ENCODE data around the gene MAP1LC3B. TPM values are rescaled to one million over a fixed set of nuclear protein-coding genes. Genes with fewer than 3 reads are reported as not detected.
"Not testable (repeated sequence)": the region's sequence is repeated elsewhere in the genome, so short reads cannot be mapped to it uniquely, and the experiment has no call there.

MAP1LC3B gene
- total RNA-seq, 2 experiments from 2014 or later: 45.4 to 50.8 TPM

- DNase-seq; H3K27me3 Mint-ChIP-seq; H3K4me3 Mint-ChIP-seq; ATAC-seq; H3K27ac Mint-ChIP-seq; H3K9me3 Mint-ChIP-seq (ENCODE audit: low read depth): not testable (repeated sequence)
- Mint-ChIP-seq H3K4me1 (peaks cover 43% of the 10 kb centered on the region), H3K36me3 (peaks cover 15% of the 10 kb centered on the region)
- CTCF ChIA-PET: interaction anchor here (0.7 kb wide), 1 partner anchor 821 kb away, joined by 5 read pairs; no protein-coding TSS in a partner anchor
Measured at GRCh38 chr16:87379312-87379752, 12.8 kb upstream of the MAP1LC3B start.

- Mint-ChIP-seq H3K9me3 (ENCODE audit: low read depth) (no peaks in the 10 kb centered on the region), H3K27me3 (no peaks in the 10 kb centered on the region), H3K36me3 (peaks cover 15% of the 10 kb centered on the region), H3K4me1 (peaks cover 48% of the 10 kb centered on the region), H3K27ac (peak overlapping the region; percentile 91), H3K4me3 (peak overlapping the region; percentile 80)
- DNase-seq: no peak
- CTCF ChIA-PET: interaction anchor here (1.0 to 1.6 kb wide), 4 partner anchors 16 to 256 kb away, joined by 3 to 5 read pairs (median 4); partner anchors contain the start of gene C16orf95
- ATAC-seq: no peak
Measured at GRCh38 chr16:87380403-87380802, 11.7 kb upstream of the MAP1LC3B start.

GRCh38 chr16:87380881-87381280 lies 11.3 kb upstream of the MAP1LC3B start:
- Mint-ChIP-seq H3K4me1 (peaks cover 47% of the 10 kb centered on the region), H3K9me3 (ENCODE audit: low read depth) (no peaks in the 10 kb centered on the region), H3K27me3 (no peaks in the 10 kb centered on the region), H3K36me3 (peaks cover 15% of the 10 kb centered on the region), H3K4me3 (peak overlapping the region; percentile 80), H3K27ac (peak overlapping the region; percentile 91)
- CTCF ChIA-PET: interaction anchor here (0.9 to 1.6 kb wide), 5 partner anchors 12 to 256 kb away, joined by 3 to 5 read pairs (median 4); partner anchors contain the start of gene C16orf95
- ATAC-seq: no peak
- DNase-seq: no peak

GRCh38 chr16:87382023-87382785 lies 9.9 kb upstream of the MAP1LC3B start:
- CTCF ChIA-PET: interaction anchor here (1.0 to 1.6 kb wide), 3 partner anchors 18 to 57 kb away, joined by 4 to 6 read pairs (median 5); no protein-coding TSS in a partner anchor
- Mint-ChIP-seq H3K27me3 (no peaks in the 10 kb centered on the region), H3K4me1 (peaks cover 47% of the 10 kb centered on the region), H3K27ac (peak overlapping the region; percentile 96), H3K4me3 (peak overlapping the region; percentile 80), H3K9me3 (ENCODE audit: low read depth) (no peaks in the 10 kb centered on the region), H3K36me3 (peaks cover 14% of the 10 kb centered on the region)
- DNase-seq (no peak), ATAC-seq (no peak)

- peaks cover 60% of the 10 kb centered on the region for H3K4me1 Mint-ChIP-seq
- no peaks in the 10 kb centered on the region for H3K9me3 Mint-ChIP-seq (ENCODE audit: low read depth)
- peak within 1 kb of the TSS; percentile 96 for H3K27ac Mint-ChIP-seq
- ATAC-seq (peak; percentile 67), DNase-seq (peak; percentile 91)
- H3K27me3 Mint-ChIP-seq: no peaks in the 10 kb centered on the region
- CTCF ChIA-PET: interaction anchor here (1.0 to 2.1 kb wide), 7 partner anchors 9 to 66 kb away, joined by 3 to 15 read pairs (median 5); partner anchors contain the start of gene C16orf95
- H3K36me3 Mint-ChIP-seq: peaks cover 12% of the 10 kb centered on the region
- peak within 1 kb of the TSS; percentile 80 for H3K4me3 Mint-ChIP-seq
Measured at GRCh38 chr16:87383505-87384161, 8.5 kb upstream of the MAP1LC3B start, which contains the start of gene FBXO31. Gene FBXO31 (minus strand): TSS chr16:87383776. CDS start chr16:87383744, 32 bp downstream.

GRCh38 chr16:87384162-87384874 lies 7.8 kb upstream of the MAP1LC3B start:
- peak overlapping the region; percentile 93 for H3K27ac Mint-ChIP-seq
- DNase-seq (no peak), ATAC-seq (peak; percentile 9)
- H3K9me3 Mint-ChIP-seq (ENCODE audit: low read depth): no peaks in the 10 kb centered on the region
- peaks cover 60% of the 10 kb centered on the region for H3K4me1 Mint-ChIP-seq
- no peaks in the 10 kb centered on the region for H3K27me3 Mint-ChIP-seq
- CTCF ChIA-PET: interaction anchor here (1.0 to 2.1 kb wide), 7 partner anchors 9 to 66 kb away, joined by 3 to 15 read pairs (median 5); partner anchors contain the start of gene C16orf95
- H3K36me3 Mint-ChIP-seq: peaks cover 7% of the 10 kb centered on the region
- H3K4me3 Mint-ChIP-seq: peak overlapping the region; percentile 80

DNA sequence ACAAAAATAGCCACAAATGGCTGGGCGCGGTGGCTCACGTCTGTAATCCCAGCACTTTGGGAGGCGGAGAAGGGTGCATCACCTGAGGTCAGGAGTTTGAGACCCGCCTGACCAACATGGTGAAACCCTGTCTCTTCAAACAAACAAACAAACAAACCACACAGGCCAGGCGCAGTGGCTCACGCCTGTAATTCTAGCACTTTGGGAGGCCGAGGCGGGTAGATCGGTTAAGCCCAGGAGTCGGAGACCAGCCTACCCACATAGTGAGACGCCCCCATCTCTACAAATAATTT lies 7.3 kb upstream of the MAP1LC3B start:
- H3K9me3 Mint-ChIP-seq (ENCODE audit: low read depth); H3K27me3 Mint-ChIP-seq; H3K36me3 Mint-ChIP-seq; ATAC-seq; DNase-seq: not testable (repeated sequence)
- H3K4me1 Mint-ChIP-seq: peaks cover 63% of the 10 kb centered on the region
- peak overlapping the region; percentile 84 for H3K27ac Mint-ChIP-seq
- peak overlapping the region; percentile 80 for H3K4me3 Mint-ChIP-seq
- CTCF ChIA-PET: interaction anchor here (1.2 to 2.1 kb wide), 5 partner anchors 10 to 67 kb away, joined by 3 to 15 read pairs (median 5); partner anchors contain the start of gene C16orf95

GRCh38 chr16:87387942-87388817 lies 4.0 kb upstream of the MAP1LC3B start:
- H3K9me3 Mint-ChIP-seq (ENCODE audit: low read depth): no peaks in the 10 kb centered on the region
- CTCF ChIA-PET: interaction anchor here (0.6 to 1.9 kb wide), 7 partner anchors 13 to 392 kb away, joined by 3 to 5 read pairs (median 4); partner anchors contain the start of gene C16orf95
- peaks cover 2% of the 10 kb centered on the region for H3K36me3 Mint-ChIP-seq
- H3K4me1 Mint-ChIP-seq: peaks cover 45% of the 10 kb centered on the region
- ATAC-seq (peak; percentile 71), DNase-seq (peak; percentile 96)
- no peaks in the 10 kb centered on the region for H3K27me3 Mint-ChIP-seq
- peak overlapping the region; percentile 91 for H3K27ac Mint-ChIP-seq
- H3K4me3 Mint-ChIP-seq: peak overlapping the region; percentile 65

DNA sequence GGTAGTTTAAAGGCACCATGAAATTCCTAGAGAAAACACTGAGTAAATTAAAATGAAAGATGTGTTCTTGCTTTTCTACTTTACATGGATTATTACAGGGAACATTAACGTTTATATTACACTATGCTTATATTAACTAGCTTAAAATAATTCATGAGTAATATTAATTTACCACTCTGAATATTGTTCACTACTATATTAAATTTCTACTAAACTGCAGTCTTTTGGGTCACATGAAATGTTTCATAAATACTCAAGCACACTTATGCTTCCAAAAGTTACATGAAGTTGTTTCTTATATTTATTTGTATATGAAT lies 3.4 kb upstream of the MAP1LC3B start:
- Mint-ChIP-seq H3K27me3 (no peaks in the 10 kb centered on the region), H3K9me3 (ENCODE audit: low read depth) (no peaks in the 10 kb centered on the region), H3K27ac (peak overlapping the region; percentile 91), H3K36me3 (peaks cover 2% of the 10 kb centered on the region), H3K4me1 (peaks cover 51% of the 10 kb centered on the region), H3K4me3 (peak overlapping the region; percentile 65)
- CTCF ChIA-PET: interaction anchor here (0.8 to 1.9 kb wide), 6 partner anchors 13 to 391 kb away, joined by 3 to 5 read pairs (median 4); partner anchors contain the start of gene C16orf95
- DNase-seq: no peak
- no peak for ATAC-seq

DNA sequence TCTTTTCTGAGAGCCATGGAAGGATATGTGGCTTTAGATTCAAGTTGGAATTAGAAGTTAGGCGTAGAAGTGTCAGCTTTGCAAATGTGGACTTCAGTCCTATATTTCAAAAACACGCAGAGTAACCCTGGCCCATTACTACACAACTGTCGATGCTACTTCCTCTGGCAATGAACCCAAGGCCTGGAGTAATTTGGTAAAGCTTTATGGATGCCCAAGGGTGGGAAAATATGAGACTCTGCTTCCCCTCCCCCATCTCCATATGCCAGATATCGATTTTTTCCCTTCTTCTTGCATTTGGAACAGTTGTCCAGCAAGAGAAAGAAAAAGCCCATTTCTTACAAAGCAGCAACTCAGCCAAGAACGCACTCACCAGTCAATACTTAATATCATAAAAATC lies 2.9 kb upstream of the MAP1LC3B start:
- H3K27me3 Mint-ChIP-seq: no peaks in the 10 kb centered on the region

GRCh38 chr16:87389914-87390313 lies 2.2 kb upstream of the MAP1LC3B start:
- H3K4me1 Mint-ChIP-seq: peaks cover 57% of the 10 kb centered on the region
- H3K9me3 Mint-ChIP-seq (ENCODE audit: low read depth); ATAC-seq; H3K36me3 Mint-ChIP-seq; H3K27me3 Mint-ChIP-seq; DNase-seq; H3K4me3 Mint-ChIP-seq; CTCF ChIA-PET: not testable (repeated sequence)
- H3K27ac Mint-ChIP-seq: peak overlapping the region; percentile 76

More for the DNA sequence above, 2.9 kb upstream of the MAP1LC3B start:
- H3K27ac Mint-ChIP-seq: peak overlapping the region; percentile 76
- peaks cover 55% of the 10 kb centered on the region for H3K4me1 Mint-ChIP-seq
- ATAC-seq (no peak), DNase-seq (no peak)
- H3K9me3 Mint-ChIP-seq (ENCODE audit: low read depth): no peaks in the 10 kb centered on the region
- H3K36me3 Mint-ChIP-seq: no peaks in the 10 kb centered on the region
- H3K4me3 Mint-ChIP-seq: no peak overlapping the region
- CTCF ChIA-PET: interaction anchor here (1.6 to 1.9 kb wide), 3 partner anchors 65 to 391 kb away, joined by 3 to 5 read pairs (median 4); no protein-coding TSS in a partner anchor

DNA sequence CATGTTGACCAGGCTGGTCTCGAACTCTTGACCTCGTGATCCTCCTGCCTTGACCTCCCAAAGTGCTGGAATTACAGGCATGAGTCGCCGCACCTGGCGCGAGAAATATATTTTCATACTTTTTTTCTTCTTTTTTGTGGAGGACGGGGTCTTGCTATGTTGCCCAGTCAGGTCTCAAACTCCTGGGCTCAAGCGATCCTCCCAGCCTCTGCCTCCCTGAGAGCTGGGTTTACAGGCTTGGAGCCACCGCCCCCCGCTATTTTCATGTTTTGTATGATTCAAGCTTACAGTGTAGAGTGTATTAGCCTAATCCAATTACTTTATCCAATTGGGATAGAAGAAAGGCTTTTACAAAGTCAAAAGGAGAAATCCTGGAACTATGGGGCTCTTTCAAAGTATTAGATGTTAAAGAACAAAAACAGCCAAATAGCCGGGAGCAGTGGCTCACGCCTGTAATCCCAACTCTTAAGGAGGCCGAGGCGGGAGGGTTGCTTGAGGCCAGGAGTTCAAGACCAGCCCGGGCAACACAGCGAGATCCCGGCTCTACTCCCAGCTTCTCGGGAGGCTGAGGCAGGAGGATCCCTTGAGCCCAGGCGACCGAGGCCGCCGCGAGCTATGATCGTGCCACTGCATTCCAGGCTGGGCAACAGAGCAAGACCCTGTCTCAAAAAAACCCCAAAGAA lies 1.4 kb upstream of the MAP1LC3B start:
- Mint-ChIP-seq H3K9me3 (ENCODE audit: low read depth) (no peaks in the 10 kb centered on the region), H3K4me1 (peaks cover 58% of the 10 kb centered on the region), H3K36me3 (peaks cover 2% of the 10 kb centered on the region), H3K27me3 (no peaks in the 10 kb centered on the region), H3K4me3 (peak overlapping the region; percentile 81), H3K27ac (peak overlapping the region; percentile 95)
- DNase-seq (no peak), ATAC-seq (no peak)
- CTCF ChIA-PET: no interaction called here

All from activated CD8-positive, alpha-beta memory T cell treated with anti-CD3 and anti-CD28 coated beads, Interleukin-2, amount 10 ng/mL, durations not matched to agents 7 days and 5 days (primary cell).